ENCODE measurements around the gene FHIT.

DNA sequence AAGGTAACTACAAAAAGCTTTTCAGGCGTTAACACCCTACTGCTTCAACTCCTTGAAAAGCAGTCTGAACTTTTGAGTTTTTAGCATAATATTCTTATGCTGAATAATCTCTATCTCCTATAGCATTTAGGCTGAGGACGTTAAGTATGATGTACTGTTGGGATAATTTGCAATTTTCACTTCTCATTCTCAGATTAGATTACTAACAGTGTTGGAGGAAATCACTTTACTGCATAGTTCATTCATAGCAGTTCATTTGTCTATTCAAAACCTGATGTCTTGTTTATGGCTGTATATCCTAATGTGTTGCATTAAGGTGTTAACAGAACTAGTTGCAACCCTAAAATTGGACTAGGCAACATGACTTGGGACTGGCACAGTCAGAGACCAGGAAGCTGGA, 983.1 kb downstream of the FHIT start:
- TF ChIP-seq EZH2phosphoT487 (IDR thresholded peaks at IDR 0.05; ENCODE audit: insufficient read depth, low read depth) (no peak), EZH2 (IDR thresholded peaks at IDR 0.05; ENCODE audit: insufficient read depth, poor library complexity, severe bottlenecking) (no peak)

All from GM23248 (cell line).